Testis (tissue), 2 donors: ENCODE measurements around the gene NCAM2.

ENCODE experiments used
- CTCF ChIP-seq, 3 experiments: fragments of 450-650 bp in 2 of 3; fragments of 200-600 bp in 1 of 3; sonication (generic) in 1 of 3; IDR thresholded peaks; one replicate each; pipeline ENCODE4 v1.5.1; 2016 to 2019; ENCODE audit warnings: antibody characterized with exemption in 3 of 3, mild to moderate bottlenecking in 2 of 3, moderate library complexity in 1 of 3
- POLR2A ChIP-seq: fragments of 450-650 bp; IDR thresholded peaks from one replicate; pipeline ENCODE4 v1.6.1; 2017; ENCODE audit warnings: antibody characterized with exemption, mild to moderate bottlenecking, moderate library complexity

DNA sequence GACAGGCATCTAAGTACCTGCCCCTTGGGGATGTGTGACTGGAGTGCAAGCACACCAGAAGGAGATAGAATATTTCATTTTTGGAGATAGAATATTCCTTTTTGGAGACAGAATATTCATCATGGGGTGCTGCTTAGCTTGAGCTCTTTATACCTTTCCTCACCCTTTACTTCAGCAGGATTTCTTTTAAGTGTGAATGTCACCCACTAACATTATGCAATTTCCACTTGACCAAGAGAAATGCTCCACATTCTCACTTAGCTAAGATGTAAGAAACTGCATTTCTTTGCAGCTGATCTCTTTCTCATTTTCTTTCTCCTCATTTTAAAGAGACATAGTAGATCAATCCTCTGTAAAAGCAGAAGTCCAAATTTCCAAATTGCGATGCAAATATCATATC, 436.7 kb downstream of the NCAM2 start:
- no peak for TF ChIP-seq POLR2A
- no peak for TF ChIP-seq CTCF (IDR thresholded peaks at IDR 0.05)
